T47D (cell line): ENCODE measurements around the gene PHYKPL.
"Not testable (repeated sequence)": the region's sequence is repeated elsewhere in the genome, so short reads cannot be mapped to it uniquely, and the experiment has no call there.

Experiments used
- DNase-seq, 2 experiments: peaks; one replicate each; pipeline versions ENCODE4 v3.0.0 to v3.0.0-alpha.2; 2011 to 2012; ENCODE audit warnings: low read depth in 1 of 2, low spot score in 1 of 2
- JUND ChIP-seq: IDR thresholded peaks from 2 replicates; pipeline ENCODE4 v1.6.1; 2012; ENCODE audit warnings: low read depth
- in situ Hi-C: cut with HindIII; loops from 2 replicates; pipeline ENCODE4 v1.10.0; 2016; ENCODE audit warnings: low sequenced_read_pairs, low pct_unique_long_range_greater_than_20kb

Gene PHYKPL

DNA sequence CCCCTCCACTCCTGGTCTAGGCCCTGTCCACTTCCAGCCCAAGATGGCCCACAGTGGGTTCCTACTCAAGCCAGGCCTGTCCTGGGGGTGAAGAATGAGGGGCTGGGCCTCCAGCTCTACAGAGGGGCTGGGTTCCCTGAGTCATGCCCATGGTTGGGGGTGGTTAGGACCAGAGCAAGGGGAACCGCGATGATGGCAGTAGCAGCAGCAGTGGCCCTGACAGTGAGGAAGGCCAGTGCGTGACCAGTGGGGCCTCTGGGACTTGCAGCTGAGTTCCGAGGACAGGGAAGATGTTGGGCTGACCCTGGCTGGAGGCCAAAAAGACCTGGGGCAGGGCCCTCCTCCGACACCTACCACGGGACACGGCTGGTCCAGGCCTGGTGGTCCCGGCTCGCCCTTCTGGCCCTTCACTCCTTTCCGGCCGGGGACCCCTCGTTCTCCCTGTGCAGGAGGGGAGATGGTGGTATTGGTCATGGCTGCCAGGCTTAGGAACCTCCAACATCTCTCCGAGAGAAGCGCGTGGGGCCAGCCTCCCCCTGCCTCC is 9.2 kb upstream of the PHYKPL start:
- in situ Hi-C loops: no loop called here
- DNase-seq: no peak

GRCh38 chr5:178241231-178241663 is 8.6 kb upstream of the PHYKPL start:
- DNase-seq: no peak
- TF ChIP-seq JUND: no peak
- in situ Hi-C loops: no loop called here

More for the DNA sequence above, 9.2 kb upstream of the PHYKPL start:
- no peak for TF ChIP-seq JUND

- no peak for TF ChIP-seq JUND
- in situ Hi-C loops: no loop called here
- no peak for DNase-seq
Measured at GRCh38 chr5:178240766-178241165, 8.2 kb upstream of the PHYKPL start.

GRCh38 chr5:178240341-178240741 is 7.7 kb upstream of the PHYKPL start:
- in situ Hi-C loops: no loop called here
- no peak for TF ChIP-seq JUND
- DNase-seq: no peak

GRCh38 chr5:178239626-178240301 is 7.2 kb upstream of the PHYKPL start:
- in situ Hi-C loops, DNase-seq: not testable (repeated sequence)

GRCh38 chr5:178238711-178239592 is 6.3 kb upstream of the PHYKPL start:
- in situ Hi-C loops: no loop called here
- DNase-seq: no peak
- no peak for TF ChIP-seq JUND

- TF ChIP-seq JUND: no peak
- no peak for DNase-seq
- in situ Hi-C loops: no loop called here
Measured at GRCh38 chr5:178238313-178238635, 5.7 kb upstream of the PHYKPL start.

GRCh38 chr5:178237431-178238312 is 5.1 kb upstream of the PHYKPL start:
- DNase-seq: peak in 1 of 2 experiments; percentile 46
- TF ChIP-seq JUND: no peak
- in situ Hi-C loops: no loop called here

GRCh38 chr5:178236679-178237078 is 4.1 kb upstream of the PHYKPL start:
- DNase-seq: peak in 1 of 2 experiments; percentile 51
- TF ChIP-seq JUND: no peak
- in situ Hi-C loops: no loop called here

- in situ Hi-C loops: no loop called here
- DNase-seq: no peak
- no peak for TF ChIP-seq JUND
Measured at GRCh38 chr5:178236126-178236525, 3.5 kb upstream of the PHYKPL start.

DNA sequence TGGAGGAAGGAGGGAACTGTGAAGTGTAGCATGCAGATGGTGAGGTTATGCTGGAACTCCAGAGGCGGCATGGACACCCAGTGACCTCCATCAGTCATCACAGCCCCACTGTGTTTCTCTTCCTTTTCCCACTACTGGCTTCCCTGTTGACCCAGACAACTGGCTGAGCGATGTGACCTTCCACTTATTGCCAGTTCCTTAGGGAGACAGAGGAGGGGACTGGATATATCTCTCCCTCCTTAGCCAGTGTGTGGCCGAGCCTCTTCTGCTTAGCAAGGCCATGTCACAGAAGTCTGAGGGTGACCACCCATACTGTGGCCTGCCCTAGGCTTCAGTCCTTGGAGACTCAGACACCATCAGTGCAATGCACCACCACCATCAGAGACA is 3.0 kb upstream of the PHYKPL start:
- TF ChIP-seq JUND: no peak
- DNase-seq: no peak
- in situ Hi-C loops: no loop called here
